VCaP (cell line): ENCODE data around the gene TNS3.
"Not testable (repeated sequence)": the region's sequence is repeated elsewhere in the genome, so short reads cannot be mapped to it uniquely, and the experiment has no call there.

ENCODE experiments used
- H3K27ac ChIP-seq: fragments of 450-650 bp; 2 replicates; pipeline ENCODE4 v1.5.1; 2017
- TF ChIP-seq, protein P1 (sequence below): fragments of 450-650 bp; conservative IDR thresholded peaks from 2 replicates; pipeline ENCODE4 v1.5.1; 2017; ENCODE audit warnings: mild to moderate bottlenecking, moderate library complexity

The TNS3 gene

DNA sequence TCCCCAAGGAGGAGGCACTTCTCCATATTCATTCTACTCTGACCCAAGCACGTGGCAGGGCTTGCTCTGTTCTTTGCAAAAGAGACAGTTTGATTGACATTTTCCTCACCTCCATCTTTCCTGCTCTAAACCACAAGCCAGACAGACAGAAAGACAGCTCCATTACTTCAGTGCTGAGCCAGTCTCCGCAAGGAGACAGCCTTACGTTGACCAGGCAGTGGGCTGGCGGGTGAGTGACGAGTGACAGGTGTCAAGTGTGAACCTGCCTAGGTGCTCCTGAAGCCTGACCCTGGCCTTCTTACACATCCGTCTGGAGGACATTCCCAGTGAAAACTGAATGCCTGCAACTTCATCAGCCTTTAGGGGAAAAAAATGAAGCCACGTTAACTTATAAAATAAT is 314.6 kb downstream of the TNS3 start:
- no peak overlapping the region for H3K27ac ChIP-seq
- TF ChIP-seq, protein P1, sequence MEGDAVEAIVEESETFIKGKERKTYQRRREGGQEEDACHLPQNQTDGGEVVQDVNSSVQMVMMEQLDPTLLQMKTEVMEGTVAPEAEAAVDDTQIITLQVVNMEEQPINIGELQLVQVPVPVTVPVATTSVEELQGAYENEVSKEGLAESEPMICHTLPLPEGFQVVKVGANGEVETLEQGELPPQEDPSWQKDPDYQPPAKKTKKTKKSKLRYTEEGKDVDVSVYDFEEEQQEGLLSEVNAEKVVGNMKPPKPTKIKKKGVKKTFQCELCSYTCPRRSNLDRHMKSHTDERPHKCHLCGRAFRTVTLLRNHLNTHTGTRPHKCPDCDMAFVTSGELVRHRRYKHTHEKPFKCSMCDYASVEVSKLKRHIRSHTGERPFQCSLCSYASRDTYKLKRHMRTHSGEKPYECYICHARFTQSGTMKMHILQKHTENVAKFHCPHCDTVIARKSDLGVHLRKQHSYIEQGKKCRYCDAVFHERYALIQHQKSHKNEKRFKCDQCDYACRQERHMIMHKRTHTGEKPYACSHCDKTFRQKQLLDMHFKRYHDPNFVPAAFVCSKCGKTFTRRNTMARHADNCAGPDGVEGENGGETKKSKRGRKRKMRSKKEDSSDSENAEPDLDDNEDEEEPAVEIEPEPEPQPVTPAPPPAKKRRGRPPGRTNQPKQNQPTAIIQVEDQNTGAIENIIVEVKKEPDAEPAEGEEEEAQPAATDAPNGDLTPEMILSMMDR = no peak

DNA sequence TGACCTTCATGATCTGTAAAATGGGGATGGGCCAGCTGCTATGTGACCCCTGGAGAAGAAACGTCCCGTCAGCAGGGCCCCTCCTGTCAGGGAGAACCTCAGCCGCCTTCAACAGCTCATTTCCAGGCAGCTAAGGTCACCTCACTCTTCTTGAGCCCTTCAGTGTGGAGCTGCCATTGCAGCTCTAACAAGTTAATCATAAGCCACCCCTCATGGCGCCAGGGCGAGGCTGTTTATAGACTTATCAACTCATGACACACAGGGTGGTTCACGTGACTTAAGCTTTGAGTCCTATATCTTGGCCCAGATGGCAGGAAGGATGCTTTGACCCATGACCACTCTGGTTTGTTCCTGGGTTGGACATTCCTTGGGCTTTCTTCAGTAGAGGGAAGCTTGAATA is 315.1 kb downstream of the TNS3 start:
- no peak overlapping the region for H3K27ac ChIP-seq
- TF ChIP-seq, protein P1 = no peak

DNA sequence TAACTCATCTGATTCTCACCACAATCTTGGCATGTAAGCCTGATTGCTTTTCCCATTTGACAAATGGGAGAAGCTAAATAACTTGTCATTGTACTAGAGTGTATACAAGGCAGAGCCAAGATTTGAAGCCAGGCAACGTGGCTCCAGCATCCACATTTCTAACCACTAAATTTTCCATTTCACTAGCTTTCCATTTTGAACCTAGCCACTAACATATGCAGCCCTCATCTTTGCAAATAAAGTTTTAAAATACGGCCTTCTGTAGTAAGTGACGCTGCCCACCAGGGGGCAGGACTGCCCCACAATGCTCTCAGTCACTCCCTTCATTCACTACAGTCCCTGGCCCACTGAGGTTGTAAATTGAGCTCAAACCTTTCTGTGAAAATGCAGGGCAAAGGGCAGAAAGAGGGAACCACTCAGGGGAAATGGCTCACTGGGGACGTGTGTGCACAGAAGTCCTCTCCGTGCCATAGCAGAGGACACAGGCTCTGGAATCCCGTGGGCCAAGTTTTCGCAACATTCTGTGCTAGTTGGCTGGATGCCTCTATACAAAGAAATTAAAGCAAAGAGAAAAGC is 315.7 kb downstream of the TNS3 start:
- TF ChIP-seq, protein P1 = peak; percentile 99
- H3K27ac ChIP-seq = no peak overlapping the region

DNA sequence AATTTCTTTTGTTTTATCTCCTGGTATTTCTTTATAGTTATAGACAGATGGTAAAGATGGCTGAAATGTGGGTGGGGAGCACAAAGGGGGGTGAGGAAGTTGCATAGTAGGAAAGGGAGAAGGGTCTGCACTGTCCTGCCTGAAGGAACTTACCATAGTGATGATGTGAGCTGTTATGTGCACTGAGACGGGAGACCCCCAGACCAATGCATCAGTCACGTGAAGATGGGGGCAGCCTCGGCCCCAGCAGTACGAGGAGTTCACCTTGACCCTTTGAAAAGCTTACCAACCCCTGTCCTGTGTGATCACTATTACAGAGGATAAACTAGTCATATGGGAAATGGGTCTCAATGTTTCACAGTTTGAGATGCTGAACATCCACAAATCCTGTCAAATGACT is 316.3 kb downstream of the TNS3 start:
- TF ChIP-seq, protein P1 = no peak

DNA sequence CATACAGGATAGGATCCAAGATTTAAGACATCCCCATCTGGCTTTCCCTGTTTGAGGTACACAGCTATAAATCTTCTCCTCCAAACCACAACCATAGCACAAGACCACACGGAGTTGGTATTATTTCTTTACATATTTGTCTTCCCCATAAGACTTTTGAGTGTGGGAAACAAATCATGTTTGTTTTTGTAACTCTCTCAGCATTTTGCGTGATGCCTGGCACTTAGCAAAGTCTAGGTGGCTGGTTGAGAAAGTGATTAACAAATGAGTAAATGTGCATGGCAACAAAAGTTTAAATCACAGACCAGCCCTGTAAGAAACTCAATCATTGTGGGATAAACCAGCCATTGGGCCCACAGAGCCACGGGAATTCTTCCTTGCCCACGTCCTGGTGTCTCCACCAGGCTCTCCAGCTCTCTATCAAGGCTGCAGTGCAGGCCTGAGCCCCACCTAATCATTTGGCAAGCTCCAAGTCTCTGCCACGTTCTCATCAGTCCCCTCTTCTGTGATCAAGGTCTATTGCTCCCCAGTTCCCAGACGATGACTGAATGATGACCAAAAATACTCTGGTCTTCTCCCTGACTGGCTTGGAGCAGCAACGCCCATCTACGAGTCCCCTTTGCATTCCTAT is 317.8 kb downstream of the TNS3 start:
- TF ChIP-seq, protein P1 = no peak
- H3K27ac ChIP-seq = no peak overlapping the region

More for the DNA sequence above, 316.3 kb downstream of the TNS3 start:
- no peak overlapping the region for H3K27ac ChIP-seq

DNA sequence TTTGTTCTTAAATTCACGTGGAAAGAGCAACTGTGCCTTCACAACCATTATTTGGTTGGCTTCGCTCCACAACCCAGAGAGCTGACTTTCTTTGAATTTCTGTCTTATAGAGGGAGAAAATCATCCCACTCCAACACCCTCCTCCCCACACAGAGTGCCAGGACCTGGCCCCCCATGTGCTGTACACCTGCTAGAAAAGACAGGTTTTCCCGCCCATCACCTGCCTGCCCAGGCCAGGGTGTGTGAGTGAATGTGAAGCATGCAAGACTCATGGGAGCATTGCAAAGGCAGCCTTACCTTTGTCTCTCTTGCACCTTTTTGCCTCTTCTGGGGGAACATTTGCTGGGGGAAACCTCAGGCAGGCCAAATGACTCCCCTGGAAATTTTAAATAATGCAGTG is 319.0 kb downstream of the TNS3 start:
- TF ChIP-seq, protein P1 = no peak
- H3K27ac ChIP-seq = no peak overlapping the region

DNA sequence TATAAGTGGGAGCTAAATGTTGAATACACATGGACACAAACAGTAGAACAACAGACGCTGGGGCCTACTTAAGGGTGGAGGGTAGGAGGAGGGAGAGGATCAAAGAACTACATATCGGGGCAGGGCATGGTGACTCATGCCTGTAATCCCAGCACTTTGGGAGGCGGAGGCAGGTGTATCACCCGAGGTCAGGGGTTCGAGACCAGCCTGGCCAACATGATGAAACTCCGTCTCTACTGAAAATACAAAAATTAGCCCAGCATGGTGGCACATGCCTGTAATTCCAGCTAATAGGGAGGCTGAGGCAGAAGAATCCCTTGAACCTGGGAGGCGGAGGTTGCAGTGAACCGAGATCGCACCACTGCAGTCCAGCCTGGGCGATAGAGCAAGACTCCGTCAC is 319.8 kb downstream of the TNS3 start:
- H3K27ac ChIP-seq = not testable (repeated sequence)

DNA sequence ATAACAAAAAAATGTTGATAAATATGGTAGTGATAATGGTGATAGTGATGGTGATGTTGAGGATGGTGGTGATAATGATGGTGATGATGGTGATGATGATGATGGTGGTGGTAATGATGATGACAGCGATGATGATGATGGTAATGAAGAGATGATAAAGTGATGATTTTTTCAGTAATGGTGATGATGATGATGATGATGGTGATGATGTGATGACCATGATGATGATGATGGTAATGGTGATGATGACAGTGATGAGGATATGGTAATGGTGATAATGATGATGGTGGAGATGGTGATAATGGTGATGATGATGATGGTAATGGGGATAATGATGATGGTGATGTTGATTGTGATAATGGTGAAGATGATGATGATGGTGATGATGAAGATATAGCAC is 321.6 kb downstream of the TNS3 start:
- TF ChIP-seq, protein P1 = no peak
- H3K27ac ChIP-seq = no peak overlapping the region
